ENCODE results near the gene CLIC3.
A peak's percentile ranks its signal among the peaks of the same experiment; 100 is the strongest.

The CLIC3 gene

GRCh38 chr9:137022662-137023008, 26.3 kb upstream of the CLIC3 start:
- CTCF ChIA-PET = interaction anchor here (0.9 to 2.4 kb wide), 2 partner anchors 12 to 75 kb away, joined by 3 to 13 read pairs; no protein-coding TSS in a partner anchor
- TF ChIP-seq, protein P1, sequence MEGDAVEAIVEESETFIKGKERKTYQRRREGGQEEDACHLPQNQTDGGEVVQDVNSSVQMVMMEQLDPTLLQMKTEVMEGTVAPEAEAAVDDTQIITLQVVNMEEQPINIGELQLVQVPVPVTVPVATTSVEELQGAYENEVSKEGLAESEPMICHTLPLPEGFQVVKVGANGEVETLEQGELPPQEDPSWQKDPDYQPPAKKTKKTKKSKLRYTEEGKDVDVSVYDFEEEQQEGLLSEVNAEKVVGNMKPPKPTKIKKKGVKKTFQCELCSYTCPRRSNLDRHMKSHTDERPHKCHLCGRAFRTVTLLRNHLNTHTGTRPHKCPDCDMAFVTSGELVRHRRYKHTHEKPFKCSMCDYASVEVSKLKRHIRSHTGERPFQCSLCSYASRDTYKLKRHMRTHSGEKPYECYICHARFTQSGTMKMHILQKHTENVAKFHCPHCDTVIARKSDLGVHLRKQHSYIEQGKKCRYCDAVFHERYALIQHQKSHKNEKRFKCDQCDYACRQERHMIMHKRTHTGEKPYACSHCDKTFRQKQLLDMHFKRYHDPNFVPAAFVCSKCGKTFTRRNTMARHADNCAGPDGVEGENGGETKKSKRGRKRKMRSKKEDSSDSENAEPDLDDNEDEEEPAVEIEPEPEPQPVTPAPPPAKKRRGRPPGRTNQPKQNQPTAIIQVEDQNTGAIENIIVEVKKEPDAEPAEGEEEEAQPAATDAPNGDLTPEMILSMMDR (IDR thresholded peaks at IDR 0.05; ENCODE audit: control extremely low read depth, extremely low read depth, low read depth, missing control alignments) = no peak
- no peak for DNase-seq (ENCODE audit: extremely low spot score)
- POLR2A ChIA-PET = no interaction called here

- TF ChIP-seq, protein P1 (IDR thresholded peaks at IDR 0.05; ENCODE audit: control extremely low read depth, extremely low read depth, low read depth, missing control alignments) = no peak
- ChIA-PET POLR2A (no interaction called here), CTCF (interaction anchor here (0.9 to 5.1 kb wide), 6 partner anchors 7 to 280 kb away, joined by 3 to 39 read pairs (median 3); partner anchors contain the start of genes ABCA2 and NRARP)
- DNase-seq (ENCODE audit: extremely low spot score) = peak; percentile 61
These were observed 25.8 kb upstream of the CLIC3 start for GRCh38 chr9:137021979-137022661.

- TF ChIP-seq, protein P1 (IDR thresholded peaks at IDR 0.05; ENCODE audit: control extremely low read depth, extremely low read depth, low read depth, missing control alignments) = no peak
- POLR2A ChIA-PET = no interaction called here
- CTCF ChIA-PET = interaction anchor here (1.1 to 5.1 kb wide), 6 partner anchors 8 to 281 kb away, joined by 3 to 39 read pairs (median 4); partner anchors contain the start of genes ABCA2 and NRARP
- no peak for DNase-seq (ENCODE audit: extremely low spot score)
These were observed 25.2 kb upstream of the CLIC3 start for GRCh38 chr9:137021568-137021978.

DNA sequence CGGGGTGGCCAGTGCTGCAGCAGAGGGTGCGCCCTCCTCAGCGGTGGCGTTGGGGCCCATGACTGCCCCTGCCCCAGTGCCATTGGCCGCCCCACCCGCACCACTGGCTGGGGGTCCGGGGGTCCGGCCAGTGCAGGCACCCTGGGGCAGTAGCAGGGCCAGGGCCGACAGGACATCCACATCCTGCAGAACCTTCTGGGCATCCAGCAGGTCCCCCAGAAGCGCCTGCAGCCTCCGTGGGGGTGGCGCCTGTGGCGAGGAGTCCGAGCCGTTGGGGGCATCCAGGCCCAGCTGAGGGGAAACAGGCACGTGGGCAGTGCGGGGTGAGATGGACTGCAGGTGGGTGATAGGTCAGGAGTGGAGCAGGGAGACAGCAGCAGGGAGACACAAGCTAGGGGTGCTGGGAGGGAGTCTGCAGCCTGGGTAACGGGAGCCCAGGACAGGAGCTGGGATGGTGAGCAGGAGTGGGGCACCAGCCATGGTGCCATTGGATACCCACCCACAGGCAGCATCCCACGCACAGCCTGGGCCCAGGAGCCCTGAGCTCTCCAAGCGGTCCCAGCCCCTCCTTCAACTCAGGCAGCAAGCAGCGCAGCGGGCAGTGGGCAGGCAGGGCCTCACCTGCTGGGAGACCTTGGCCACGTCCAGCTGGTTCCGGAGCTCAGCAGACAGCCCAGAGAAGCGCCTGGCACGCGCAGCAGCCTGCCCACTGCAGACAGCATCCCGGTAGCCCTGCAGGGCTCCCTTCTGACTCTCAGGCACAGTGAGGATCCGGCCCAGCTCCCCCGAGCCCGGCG, 24.6 kb upstream of the CLIC3 start:
- TF ChIP-seq, protein P1 (IDR thresholded peaks at IDR 0.05; ENCODE audit: control extremely low read depth, extremely low read depth, low read depth, missing control alignments) = no peak
- ChIA-PET CTCF (interaction anchor here (1.1 to 5.1 kb wide), 7 partner anchors 8 to 281 kb away, joined by 3 to 39 read pairs (median 4); partner anchors contain the start of genes ABCA2 and NRARP), POLR2A (no interaction called here)

DNA sequence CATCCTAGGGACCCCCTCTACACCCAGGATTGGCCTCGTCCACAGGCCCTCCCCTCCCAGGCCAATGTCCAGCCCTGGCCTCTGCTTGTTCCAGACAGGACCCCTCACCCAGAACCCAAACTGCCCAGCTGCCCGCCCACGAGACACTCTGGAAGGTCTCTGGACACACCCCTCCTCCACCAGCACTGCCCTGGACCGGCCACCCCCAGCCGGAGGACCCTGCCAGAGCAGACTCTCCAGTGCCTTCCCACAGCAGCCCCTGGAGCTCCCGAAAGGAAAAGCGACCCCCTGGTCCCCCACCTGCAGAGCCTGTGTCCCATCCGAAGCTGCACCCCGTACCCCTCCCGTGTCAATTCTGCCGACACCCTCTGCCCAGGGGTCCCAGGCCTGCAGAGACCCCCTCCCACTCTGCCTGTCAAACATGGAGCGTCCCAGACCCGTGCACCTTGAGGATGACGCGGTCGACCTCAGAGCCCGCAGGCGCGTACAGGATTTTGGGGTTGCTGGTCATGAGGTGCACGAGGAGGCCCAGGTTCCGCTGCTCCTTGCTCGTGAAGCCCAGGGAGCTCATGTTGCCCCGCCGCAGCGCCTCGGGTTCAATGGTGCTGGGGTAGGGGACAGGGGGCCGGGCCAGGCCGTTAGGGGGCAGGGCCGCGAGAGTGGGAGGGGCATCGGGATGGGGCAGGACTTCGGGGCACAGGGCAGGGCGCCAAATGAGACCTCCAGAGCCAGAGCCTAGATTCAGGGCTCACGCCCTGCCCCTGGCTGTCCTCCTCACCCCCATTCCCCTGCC, 23.7 kb upstream of the CLIC3 start:
- DNase-seq (ENCODE audit: extremely low spot score) = no peak
- POLR2A ChIA-PET = no interaction called here
- CTCF ChIA-PET = interaction anchor here (1.2 to 5.1 kb wide), 6 partner anchors 9 to 72 kb away, joined by 4 to 39 read pairs (median 5); partner anchors contain the start of genes ABCA2 and NPDC1
- TF ChIP-seq, protein P1 (IDR thresholded peaks at IDR 0.05; ENCODE audit: control extremely low read depth, extremely low read depth, low read depth, missing control alignments) = no peak

More for the DNA sequence above, 24.6 kb upstream of the CLIC3 start:
- DNase-seq (ENCODE audit: extremely low spot score) = no peak

Data from GM10248 (cell line).